GM21381 (cell line): ENCODE measurements around the gene MUC6.

Experiments
- ATAC-seq: cut with Tn5 transposase; IDR thresholded peaks from one replicate; pipeline ENCODE4 v1.9.1; 2021; ENCODE audit warnings: mild to moderate bottlenecking, moderate library complexity; ENCODE audit not compliant: unreplicated experiment

Gene MUC6

DNA sequence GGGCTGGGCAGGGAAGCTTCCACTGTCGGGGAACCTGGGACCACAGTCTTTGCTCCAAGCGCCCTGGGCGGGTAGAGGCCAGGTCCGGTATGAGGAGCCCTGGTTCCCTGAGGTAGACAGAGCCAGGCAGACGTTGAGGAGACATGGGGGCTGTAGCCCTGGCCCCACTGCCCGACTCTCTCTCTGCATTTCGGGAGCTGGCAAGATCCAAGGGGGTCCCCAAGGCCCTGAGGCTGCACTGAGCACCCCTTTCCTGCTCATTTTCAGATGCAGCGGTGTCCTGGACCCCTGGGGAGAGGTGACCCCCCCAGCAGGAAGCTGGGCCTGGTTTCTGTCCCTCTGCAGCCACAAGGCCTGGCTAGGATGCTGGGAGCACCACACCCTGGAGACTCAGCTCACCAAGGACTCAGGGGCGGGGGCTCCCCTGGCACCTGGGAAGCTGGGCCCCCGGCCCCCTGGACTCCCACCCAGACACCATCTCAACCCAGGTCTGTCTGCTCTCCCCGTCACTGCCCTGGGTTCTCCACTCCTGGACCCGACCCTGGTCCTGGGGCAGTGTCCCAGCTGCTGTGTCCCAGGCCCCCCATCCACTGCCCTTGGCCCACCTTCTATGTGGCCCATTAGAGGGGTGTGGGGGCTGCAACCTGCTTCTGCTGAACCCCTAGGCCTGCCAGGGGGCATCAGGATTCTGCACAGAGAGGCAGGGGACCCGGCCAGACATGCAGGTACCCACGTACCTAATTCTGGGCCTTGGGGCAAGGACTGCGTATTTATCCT lies 15.0 kb upstream of the MUC6 start:
- ATAC-seq = no peak

DNA sequence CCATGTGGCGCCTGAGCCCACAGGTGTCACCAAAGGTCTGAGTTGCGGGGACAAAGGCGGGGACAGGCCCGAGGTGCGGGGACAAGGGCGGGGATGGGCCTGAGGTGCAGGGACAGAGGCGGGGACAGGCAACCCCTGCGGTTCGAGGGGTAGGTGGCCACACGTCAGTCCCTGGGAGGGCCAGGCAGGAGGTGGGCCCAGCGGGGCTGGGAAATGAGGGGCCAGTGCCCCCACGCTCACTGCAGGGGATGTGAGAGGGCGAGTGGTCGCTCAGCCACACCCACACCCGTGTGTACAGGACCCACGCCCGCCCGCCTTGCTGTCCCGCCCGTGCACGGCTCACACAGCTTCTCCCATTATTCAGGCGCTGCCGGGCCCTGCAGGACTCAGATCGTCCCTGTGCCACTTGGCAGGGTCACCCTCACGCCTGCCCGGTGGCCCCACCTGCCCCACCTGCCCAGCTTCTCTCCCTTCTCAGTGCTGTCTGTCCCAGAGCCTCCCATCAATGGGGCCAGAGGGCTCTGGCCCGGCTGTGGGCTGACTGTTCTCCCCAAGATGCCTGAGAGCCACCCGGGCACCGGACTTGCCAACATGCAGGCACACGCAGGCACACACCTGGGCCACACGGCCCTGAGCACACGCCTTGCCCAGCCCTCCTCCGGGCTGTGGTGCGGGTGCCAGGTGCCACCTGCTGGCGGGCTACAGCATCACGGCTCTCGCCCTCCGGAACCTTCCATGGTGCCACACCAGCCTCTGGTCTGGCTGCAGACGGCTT lies 14.2 kb upstream of the MUC6 start:
- peak; percentile 73 for ATAC-seq

DNA sequence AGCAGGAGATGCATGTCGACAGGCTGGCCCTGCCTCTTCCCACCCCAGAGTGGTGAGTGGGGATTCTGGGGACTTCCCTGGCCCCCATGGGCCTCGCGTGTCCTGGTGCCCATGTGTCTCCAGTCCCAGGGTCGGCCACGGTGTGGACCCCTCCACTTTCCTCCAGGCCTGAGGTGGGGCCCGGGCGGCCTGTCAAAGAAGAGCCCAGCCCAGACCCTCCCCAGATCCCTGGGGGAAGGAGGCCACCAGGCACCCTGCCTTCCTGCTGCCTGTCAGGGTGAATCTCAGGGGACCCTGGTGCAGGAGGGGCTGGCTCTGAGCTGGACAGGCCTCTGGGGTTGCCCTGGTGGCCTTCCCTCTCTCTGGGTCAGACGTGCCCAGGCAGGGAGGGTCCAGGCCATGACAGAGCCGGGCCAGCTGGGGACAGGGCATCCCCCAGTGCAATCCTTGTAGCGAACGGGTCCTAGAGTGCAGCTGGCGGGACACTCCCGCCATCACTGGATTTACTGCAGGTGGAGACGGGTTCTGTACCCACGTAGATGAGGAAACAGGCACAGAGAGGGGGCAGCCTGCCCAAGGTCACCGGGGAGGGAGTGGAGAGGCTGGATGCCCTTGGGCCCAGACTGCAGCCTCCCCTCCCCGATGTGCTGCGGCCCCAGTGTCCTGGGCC lies 13.5 kb upstream of the MUC6 start:
- no peak for ATAC-seq

DNA sequence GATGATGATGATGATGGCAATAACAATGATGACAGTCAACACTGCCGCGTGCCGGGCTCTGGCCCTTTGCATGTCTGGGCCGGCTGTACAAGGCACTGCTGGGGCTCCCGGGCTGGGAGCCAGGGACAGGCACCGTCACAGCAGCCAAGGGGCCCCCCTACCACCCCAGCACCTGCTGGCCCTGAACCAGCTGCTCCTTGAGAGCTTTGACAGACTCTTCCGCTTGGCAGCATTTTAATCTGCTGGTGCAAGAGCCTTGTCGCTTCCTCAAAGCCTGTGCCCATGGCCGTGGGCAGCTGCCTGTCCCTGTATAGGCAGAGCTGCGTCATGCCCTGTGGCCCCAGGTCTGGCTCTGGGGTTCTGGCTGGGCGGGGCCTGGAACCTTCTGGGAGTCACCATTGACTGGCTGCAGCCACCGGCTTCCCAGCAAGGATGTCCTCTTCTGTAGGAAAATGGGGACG lies 12.9 kb upstream of the MUC6 start:
- no peak for ATAC-seq

DNA sequence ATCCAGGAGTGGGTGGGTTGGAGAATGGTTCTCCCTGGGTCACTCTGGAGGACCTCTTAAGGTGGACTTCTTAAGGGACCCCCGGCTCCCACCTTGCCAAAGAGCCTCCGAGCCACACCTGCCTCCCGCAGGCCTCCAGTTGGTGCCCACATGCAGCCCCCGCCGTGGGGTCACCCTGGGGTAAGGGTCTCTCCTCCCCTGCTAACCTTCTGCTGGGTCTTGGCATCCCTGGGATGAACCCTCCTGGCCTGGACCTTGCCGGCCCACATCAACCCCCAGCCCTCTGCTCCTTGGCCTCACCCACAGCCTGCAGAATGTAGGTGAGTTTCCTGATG lies 12.5 kb upstream of the MUC6 start:
- no peak for ATAC-seq

DNA sequence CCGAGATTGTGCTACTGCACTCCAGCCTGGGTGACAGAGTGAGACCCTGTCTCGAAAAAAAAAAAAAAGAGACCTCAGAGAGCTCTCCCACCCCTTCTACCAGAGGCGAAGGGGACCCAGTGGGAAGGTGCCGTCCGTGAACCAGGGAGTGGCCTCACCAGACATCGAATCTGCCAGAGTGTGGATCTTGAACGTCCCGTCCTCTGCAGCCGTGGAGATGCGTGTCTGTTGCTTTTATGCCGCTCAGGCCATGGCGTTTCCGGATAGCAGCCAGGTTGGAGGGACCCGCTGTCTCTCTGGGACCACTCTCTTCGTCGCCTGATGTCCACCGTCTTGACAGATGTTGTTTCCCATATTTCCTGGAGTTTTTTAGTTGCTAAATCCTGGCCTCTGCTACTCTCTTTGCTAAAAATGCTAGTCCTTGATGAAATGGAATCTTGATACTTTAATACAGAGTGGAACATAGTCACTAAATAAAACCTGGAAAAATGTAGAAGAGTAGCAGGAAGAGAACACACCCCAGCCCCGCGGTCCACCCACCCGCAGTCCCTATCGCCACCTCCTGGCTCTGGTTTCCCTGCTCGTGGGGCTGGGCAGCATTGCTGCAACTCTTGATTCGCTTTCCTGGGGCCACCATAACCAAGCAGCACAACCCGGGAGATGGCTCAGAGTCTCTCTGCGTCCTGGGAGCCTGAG lies 12.0 kb upstream of the MUC6 start:
- ATAC-seq = no peak

DNA sequence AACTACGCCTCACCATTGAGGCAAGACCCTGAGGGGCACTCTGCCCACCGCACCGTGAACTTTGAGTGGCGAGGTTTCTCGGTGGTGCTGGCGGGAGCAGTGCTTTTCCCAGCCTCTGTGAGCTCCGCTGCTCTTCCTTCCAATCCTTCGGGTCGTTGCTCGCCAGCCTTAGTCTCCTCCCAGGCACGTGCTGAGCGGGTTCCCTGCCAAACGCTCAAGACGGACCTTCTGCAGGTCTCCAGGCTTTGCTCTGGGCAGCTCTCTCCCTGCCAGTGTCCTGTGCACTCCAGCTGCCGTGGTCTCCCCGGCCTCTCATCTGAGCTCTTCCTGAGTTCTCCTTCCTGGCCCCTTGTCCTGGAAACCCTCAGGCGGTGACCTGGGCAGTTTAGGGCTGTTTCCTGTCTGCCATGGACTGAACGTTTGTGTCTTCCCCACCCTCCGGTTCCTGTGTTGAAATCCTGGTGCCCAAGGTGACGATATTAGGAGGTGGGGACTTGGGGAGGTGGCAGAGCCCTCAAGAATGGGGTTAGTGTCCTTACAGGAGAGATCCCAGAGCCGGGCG lies 11.2 kb upstream of the MUC6 start:
- no peak for ATAC-seq

DNA sequence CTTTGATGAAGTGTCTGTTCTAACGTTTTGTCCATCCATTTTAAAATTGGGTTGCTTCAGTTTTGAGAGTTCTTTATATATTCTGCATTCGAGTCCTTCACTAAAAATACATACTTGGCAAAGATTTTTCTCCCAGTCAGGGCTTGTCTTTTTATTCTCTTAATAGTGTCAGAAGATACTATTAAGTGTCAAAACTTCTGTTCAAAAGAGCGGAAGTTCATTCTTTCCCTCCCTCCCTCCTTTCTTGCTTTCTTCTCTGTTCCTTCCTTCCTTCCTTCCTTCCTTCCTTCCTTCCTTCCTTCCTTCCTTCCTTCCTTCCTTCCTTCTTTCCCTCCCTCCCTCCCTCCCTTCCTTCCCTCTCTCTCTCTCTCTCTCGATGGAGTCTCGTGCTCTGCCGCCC lies 7.6 kb upstream of the MUC6 start:
- no peak for ATAC-seq

DNA sequence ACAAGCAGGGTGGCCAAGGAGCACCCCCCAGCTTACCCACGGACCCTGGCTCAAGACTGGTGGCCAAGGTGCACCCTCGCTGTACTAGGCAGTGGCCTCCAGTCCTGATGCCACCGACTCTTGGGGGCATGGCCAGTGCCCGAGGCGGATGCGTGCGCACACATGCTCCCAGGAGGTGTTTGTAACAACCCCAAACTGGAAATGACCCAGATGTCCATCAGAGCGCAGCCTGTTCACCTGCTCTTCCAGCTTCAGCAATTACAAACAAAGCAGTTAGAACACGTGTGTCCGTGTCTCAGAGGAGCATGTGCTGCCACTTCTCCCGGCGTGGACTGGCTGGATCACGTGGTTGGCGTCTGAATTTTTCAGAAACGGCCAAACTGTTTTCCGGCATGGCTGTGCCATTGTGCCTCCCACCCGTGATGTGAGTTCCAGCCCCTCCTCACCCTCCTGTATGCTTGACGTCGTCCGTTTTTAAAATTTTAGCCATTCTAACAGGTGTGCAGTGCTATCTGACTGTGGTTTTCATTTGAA lies 7.1 kb upstream of the MUC6 start:
- ATAC-seq = no peak

DNA sequence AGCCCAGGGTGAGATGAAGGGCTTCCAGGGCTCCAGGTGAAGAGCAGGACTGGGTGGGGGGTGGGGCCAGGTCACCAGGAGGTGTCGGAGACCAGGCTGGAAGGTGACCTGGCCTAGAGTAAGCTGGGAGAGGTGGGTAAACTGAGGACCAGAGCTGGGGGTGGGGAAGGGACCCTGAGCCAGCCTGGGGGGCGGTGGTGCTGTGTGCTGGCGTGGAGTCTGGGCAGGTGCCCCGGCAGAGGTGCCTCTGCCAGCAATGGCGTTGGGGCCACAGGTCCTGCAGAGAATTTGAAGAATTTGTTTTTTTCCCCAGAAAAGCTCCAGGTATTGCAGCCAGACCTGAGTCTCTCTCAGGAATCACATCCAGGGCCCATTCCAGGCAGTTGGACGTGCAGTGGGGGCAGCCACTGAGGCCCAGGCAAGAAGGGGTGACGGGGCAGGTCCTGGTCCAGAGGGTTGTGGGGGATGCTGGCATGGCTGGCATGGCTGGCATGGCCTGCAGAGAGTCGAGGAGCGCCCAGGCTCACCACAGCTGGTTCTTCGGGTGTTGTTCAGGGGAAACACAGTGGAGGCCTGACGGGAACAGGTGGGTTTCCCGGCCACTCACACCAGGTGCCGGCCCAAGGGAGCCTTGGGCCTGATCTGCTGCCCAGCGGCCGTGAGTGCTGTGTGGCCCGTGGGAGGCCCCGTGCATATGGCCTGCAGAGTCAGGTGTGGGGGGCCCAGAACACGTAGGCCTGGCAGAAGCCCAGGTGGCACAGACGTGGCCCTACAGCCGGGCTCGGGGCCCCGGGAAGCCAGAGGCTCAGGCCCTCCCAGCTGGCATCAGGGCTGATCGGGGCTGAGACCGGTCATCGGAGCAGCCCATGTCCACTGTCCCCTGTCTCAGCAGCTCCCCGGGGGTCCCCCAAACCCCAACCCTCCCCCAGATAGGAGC lies 6.4 kb upstream of the MUC6 start:
- ATAC-seq = no peak

DNA sequence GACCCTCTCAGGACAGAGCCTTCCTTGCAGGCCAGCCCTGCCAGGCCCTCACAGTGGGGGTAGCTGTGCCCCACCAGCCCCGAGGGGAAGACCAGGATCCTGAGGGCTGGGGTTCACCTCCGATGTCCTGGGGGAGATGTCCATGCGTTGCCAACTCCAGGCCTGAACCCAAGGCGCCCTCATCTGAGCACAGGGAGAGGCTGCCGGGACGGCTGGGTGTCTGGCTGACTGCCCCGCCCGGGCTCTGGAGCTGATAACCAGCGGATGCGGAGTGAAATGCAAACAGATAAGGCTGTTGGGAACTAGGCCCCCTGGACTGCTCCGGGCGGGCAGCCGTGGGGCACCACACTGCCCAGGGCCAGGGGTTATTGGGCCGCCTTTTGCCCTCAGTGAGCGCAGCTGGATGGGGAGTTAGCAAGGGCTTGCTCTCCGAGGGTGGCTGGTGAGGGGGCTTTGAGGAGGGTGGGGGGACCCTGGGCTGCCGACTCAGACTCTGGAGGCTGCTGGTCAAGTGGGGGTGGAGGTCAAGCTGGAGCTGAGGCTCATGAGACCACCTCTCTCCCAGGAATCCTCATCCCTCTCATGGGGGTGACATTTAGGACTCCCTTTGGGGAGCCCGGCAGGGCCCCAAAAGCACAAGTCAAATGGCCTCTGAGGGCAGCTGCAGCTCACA lies 5.6 kb upstream of the MUC6 start:
- no peak for ATAC-seq

DNA sequence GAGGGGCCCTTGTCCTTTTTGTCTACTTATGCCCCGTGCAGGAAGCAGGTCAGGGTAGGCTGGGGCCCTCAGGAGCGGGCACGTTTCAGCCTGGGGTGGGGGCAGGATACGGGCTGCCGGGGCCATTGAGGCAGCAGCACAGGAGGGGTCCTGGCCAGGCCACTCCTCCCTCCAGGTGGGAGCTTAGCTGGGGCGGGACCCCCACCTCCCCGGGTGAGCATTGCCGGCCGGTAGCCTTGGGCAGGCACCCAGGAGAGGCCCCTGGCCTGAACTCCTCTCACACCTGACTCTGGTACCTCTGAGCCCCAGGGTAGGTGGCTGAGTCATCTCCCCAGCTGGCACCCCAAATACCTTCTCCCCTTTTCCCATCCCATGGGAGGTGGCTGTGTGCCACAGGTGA lies 5.0 kb upstream of the MUC6 start:
- ATAC-seq = no peak

DNA sequence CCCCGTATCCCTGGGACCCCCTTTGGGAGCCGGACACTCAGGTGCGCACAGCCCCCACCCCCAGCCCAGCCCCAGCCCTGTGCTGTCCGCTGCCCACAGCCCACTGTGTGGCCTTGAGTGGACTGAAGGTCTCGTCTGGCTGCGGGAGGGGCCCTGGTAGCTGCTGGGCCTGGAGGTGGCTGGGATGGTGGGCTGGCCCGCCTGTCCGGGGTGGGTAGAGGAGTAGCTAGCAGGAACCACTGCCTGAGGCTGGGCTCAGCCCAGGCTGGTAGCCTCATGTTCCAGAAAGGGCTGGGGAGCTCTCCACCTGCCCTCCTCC lies 4.6 kb upstream of the MUC6 start:
- no peak for ATAC-seq

DNA sequence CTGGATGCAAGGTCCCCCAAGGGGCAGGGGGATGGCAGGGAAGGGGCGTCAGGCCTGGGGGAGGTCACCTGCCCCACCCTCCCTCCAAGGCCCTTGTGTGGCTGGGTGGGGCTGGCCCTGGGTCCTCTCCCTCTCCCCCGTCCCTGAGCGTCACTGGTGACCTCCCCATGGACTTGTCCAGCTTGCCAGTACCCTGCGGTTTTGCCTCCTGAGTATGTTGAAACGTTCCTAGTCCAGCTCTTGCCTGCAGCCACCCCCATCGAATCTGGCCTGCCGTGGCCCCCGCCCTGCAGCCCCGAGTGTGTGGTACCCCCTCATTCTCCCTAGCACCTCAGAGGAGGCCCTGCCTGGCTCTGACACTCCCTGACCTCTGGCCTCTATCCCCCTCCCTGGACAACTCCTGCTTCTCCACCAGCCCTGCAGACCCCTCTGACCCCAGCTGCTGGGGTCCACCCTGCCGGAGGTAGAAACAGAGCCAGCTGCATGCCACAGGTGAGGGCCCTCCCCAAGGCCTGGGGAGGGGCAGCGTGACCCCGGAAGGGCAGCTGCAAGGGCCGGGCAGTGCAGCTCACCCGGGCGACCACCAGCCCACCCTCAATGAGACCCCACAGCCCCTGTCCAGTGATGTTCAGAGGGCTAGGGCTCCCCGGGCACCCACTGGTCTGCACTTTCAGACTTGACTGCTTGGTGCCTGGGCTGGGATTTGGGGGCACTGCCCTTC lies 4.1 kb upstream of the MUC6 start:
- ATAC-seq = no peak

DNA sequence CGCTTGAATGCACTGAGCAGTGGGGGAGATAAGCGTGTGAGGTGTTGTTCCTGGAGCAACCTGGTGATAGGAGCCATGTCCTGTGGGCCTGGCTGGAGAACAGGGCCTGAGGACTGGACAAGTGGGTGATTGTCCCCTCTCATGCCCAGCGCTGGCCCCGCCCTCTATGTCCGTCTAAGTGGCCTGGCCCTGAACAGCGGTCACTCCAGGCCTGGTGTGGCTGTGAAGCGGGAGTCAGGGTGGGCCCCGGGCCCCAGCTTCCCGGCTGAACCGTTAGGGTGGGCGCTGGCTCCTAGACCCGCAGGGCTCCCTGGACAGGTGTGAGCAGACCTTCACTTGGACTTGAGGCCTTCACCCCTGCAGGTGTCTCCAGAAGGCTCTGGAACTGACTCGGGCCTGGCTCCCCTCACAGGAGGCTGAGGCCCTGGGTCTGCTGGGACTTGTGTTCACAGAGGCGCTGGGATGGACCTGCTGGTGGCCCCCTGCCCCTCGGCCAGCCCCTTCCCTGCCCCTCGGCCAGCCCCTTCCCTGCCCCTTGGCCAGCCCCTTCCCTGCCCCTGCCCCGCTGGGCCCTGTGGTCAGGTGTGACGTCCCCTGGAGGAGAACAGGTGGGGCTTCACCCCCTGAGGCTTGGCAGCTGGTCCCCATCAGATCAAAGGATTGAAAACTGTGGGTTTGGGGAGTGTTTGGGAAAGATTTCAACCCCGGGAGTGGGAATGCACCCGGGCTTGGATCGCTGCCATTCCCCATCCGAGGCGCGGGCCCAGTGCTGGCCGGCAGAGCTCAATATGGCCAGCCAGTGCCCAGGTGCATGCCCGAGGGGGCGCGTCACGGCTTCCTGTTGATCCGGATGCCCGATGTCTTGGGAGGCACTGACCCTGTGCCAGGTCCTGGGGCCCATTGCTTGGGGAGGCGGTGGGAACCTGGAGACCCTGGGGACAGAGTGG lies 3.2 kb upstream of the MUC6 start:
- no peak for ATAC-seq

DNA sequence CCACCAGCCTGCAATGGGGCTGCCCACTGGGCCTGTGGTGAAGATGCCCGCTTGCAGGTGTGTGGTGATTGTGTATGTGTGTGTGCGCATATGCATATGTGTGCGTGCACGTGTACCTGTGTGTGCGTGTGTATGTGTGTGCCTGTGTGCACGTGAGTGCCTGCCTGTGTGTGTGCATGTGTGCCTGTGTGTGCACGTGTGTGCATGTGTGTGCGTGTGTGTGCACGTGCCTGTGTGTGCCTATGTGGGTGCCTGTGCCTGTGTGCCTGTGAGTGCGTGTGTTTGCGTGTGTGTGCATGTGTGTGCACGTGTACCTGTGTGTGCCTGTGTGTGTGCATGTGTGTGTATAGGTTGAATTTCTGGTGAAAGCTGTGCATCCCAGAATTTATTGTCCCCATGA lies 2.4 kb upstream of the MUC6 start:
- ATAC-seq = no peak

DNA sequence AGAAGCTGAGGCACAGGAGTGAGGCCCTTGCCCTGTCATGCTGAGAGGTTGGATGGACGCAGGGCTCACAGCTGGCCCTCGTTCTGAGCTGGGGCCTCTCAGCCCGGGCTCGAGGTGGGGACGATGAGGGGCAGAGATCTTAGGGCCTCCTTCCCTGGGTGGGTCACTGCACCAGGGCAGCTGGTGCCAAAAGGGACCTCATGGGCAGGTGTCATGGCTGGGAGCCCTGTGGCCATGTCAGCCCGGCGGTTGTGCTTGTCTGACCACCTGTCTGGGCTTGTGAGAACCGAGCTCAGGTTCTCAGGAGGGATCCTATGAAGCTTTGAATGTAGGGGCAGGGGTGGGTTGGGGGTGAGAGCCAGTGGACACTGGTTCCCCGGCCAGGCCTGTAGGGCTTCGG lies 1.8 kb upstream of the MUC6 start:
- ATAC-seq = no peak
